IPS DF 6.9 (cell line): ENCODE results near the gene WDR36.
"Not testable (repeated sequence)": the region's sequence is repeated elsewhere in the genome, so short reads cannot be mapped to it uniquely, and the experiment has no call there.

Source experiments
- DNase-seq: peaks from one replicate; pipeline ENCODE4 v3.0.0-alpha.2; 2013; ENCODE audit warnings: low read depth, low spot score
- H3K27ac ChIP-seq: one replicate; pipeline ENCODE4 v1.5.1; 2013; ENCODE audit warnings: low read length, control low read depth
- H3K27me3 ChIP-seq: 2 replicates; pipeline ENCODE4 v1.6.1; 2013; ENCODE audit warnings: mild to moderate bottlenecking, low read length; ENCODE audit not compliant: control insufficient read depth, insufficient read depth
- H3K36me3 ChIP-seq: 2 replicates; pipeline ENCODE4 v1.6.1; 2013; ENCODE audit warnings: low read length; ENCODE audit not compliant: control insufficient read depth, insufficient read depth
- H3K4me1 ChIP-seq: 2 replicates; pipeline ENCODE4 v1.6.1; 2013; ENCODE audit warnings: low read length; ENCODE audit not compliant: control insufficient read depth, insufficient read depth
- H3K4me3 ChIP-seq: 2 replicates; pipeline ENCODE4 v1.5.1; 2013; ENCODE audit warnings: mild to moderate bottlenecking, low read length
- H3K9me3 ChIP-seq: 2 replicates; pipeline ENCODE4 v1.6.1; 2013; ENCODE audit warnings: low read length, inconsistent platforms; ENCODE audit not compliant: control insufficient read depth, insufficient read depth
- WGBS: extraction: QIAGEN DNeasy Blood & Tissue Kit; methylation state at CpG from one replicate; pipeline ENCODE4 v1.1.7; 2013; ENCODE audit warnings: mixed read lengths, missing lambda C conversion rate; ENCODE audit not compliant: insufficient read length, insufficient coverage; 5-methylcytosine and 5-hydroxymethylcytosine counted together

WDR36 gene

DNA sequence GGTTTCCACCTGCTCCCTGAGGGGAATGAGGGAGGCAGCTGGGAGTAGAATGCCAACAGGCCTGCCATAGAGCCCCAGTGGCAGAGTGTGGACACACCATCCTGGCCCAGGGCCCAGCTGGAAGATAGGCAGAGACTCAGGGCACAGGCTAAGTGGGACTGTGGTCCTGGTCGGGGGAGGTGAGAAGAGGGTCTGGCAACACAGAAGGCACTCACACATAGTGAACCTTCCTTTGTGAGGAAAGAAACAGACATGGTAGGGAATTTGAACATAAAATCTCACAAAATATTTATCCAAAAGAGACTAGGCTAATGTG is 41.2 kb downstream of the WDR36 start:
- WGBS = no CpG with 5 or more reads among the region's 1 CpG
- DNase-seq = no peak
- H3K27me3 ChIP-seq = no peaks in the 10 kb centered on the region
- no peaks in the 10 kb centered on the region for H3K9me3 ChIP-seq
- no peak overlapping the region for H3K4me3 ChIP-seq
- H3K4me1 ChIP-seq = peaks cover 7% of the 10 kb centered on the region; the same call in 1 of the 2 replicates
- H3K27ac ChIP-seq = no peak overlapping the region
- H3K36me3 ChIP-seq = no peaks in the 10 kb centered on the region

DNA sequence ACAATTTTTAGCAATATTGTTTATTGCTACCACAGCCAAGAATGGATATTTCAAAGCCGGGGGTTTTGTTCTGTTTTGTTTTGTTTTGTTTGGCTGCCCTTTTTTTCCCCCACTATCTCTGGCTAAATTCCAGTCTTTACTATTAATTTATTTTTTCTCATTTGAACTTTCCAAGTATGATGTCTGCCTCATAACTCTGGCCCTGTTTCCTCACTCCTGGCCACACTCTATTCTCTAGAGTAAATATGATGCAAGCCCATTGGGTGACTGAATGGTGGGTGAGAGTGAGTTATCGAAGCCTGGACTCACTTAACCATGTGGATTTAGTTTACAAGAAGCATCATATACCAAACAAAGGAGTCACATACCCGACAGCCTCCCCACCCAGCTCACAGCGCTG is 41.9 kb downstream of the WDR36 start:
- no CpG with 5 or more reads among the region's 4 CpGs for whole genome bisulfite sequencing
- Histone ChIP-seq H3K36me3 (no peaks in the 10 kb centered on the region), H3K27ac (no peak overlapping the region), H3K4me3 (no peak overlapping the region), H3K27me3 (no peaks in the 10 kb centered on the region), H3K4me1 (peaks cover 7% of the 10 kb centered on the region; the same call in 1 of the 2 replicates), H3K9me3 (no peaks in the 10 kb centered on the region)
- DNase-seq = no peak

- Histone ChIP-seq H3K4me3 (no peak overlapping the region), H3K4me1 (peaks cover 7% of the 10 kb centered on the region; the same call in 1 of the 2 replicates), H3K36me3 (no peaks in the 10 kb centered on the region), H3K27me3 (no peaks in the 10 kb centered on the region), H3K27ac (no peak overlapping the region), H3K9me3 (no peaks in the 10 kb centered on the region)
- no CpG with 5 or more reads among the region's 2 CpGs for WGBS
- no peak for DNase-seq
These were observed 42.7 kb downstream of the WDR36 start for GRCh38 chr5:111134864-111135263.

DNA sequence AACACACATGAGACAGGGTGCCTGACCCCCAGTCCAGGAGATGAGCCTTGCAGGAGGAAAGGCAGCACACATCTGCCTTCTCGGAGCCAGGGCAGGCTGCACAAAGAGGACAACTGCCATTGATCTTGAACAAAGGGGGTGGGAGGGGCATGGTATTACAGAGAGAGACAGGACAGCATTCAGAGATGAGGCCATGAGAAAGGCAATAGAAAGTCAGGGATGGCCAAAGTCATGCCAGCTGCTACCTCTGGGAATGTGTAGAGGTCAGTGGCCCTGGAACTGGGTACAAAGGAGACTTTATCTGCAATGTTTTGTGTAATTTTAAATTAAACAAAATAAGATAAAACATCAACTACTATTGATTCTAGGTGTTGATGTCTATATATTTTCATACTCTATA is 43.2 kb downstream of the WDR36 start:
- no peak for DNase-seq
- Histone ChIP-seq H3K9me3 (no peaks in the 10 kb centered on the region), H3K27ac (no peak overlapping the region), H3K27me3 (no peaks in the 10 kb centered on the region), H3K36me3 (no peaks in the 10 kb centered on the region), H3K4me3 (no peak overlapping the region), H3K4me1 (peaks cover 6% of the 10 kb centered on the region; the same call in 1 of the 2 replicates)
- no CpG with 5 or more reads among the region's 1 CpG for WGBS

DNA sequence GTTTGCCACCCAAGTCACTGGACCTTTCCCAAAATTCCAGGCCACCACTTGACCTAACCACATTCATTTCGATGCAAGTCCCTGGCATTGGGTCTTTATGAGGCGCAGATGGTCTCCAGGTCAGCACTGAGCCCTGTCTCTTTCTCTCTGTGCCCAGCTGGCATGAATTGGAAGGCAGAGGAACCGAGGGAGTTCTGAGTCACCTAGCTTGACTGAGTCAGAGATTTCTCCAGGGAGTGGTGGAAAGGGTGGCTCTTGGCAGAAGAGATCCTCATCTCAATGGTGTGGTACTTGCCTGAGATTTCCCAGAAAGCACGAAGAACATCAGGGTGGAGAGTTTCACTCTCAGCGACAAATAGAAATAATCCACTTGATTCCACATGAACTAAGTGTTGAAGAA is 43.8 kb downstream of the WDR36 start:
- no peaks in the 10 kb centered on the region for H3K27me3 ChIP-seq

DNA sequence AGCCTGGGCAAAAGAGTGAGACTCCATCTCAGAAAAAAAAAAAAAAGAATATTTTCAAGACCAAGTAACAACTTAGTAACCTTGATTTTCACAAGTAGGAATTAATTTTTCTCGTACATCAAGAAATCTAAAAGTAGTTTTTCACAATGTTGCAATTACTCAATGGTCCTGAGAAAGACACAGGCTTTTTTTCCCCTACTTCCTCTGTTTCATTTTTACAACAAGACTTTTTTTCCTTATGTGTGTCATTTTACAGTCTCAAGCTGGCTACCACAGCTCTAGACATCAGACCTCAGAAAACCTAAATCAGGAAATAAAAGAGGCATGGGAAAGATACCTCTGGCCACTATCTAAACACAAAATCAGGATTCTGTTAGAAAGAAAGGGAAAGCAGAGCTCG is 45.9 kb downstream of the WDR36 start:
- H3K4me3 ChIP-seq = no peak overlapping the region
- no peaks in the 10 kb centered on the region for H3K9me3 ChIP-seq
- no peaks in the 10 kb centered on the region for H3K27me3 ChIP-seq
- H3K27ac ChIP-seq = no peak overlapping the region
- peaks cover 6% of the 10 kb centered on the region; the same call in 1 of the 2 replicates for H3K4me1 ChIP-seq
- WGBS = no CpG with 5 or more reads among the region's 2 CpGs
- H3K36me3 ChIP-seq = no peaks in the 10 kb centered on the region
- DNase-seq = no peak

More for the DNA sequence above, 43.8 kb downstream of the WDR36 start:
- no peak for DNase-seq
- H3K4me1 ChIP-seq = peaks cover 6% of the 10 kb centered on the region; the same call in 1 of the 2 replicates
- WGBS = no CpG with 5 or more reads among the region's 5 CpGs
- no peaks in the 10 kb centered on the region for H3K9me3 ChIP-seq
- no peak overlapping the region for H3K4me3 ChIP-seq
- no peak overlapping the region for H3K27ac ChIP-seq
- H3K36me3 ChIP-seq = no peaks in the 10 kb centered on the region

DNA sequence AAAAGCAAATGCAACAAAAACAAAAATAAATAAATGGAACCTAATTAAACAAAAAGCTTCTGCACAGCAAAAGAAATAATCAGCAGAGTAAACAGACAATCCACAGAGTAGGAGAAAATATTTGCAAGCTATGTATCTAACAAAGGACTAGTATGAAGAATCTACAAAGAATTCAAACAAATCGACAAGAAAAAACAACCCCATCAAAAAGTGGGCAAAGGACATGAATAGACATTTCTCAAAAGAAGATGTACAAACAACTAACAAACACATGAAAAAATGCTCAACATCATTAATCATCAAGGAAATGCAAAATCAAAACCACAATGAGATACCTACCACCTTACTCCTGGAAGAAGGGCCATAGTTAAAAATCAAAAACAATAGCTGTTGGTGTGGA is 49.3 kb downstream of the WDR36 start:
- H3K27me3 ChIP-seq, H3K27ac ChIP-seq, H3K4me3 ChIP-seq, H3K4me1 ChIP-seq, H3K9me3 ChIP-seq, DNase-seq, H3K36me3 ChIP-seq: not testable (repeated sequence)
- WGBS = no CpG with 5 or more reads among the region's 1 CpG

GRCh38 chr5:111142932-111143331 is 50.8 kb downstream of the WDR36 start:
- Histone ChIP-seq H3K4me3 (no peak overlapping the region), H3K27me3 (no peaks in the 10 kb centered on the region), H3K4me1 (no peaks in the 10 kb centered on the region), H3K27ac (no peak overlapping the region), H3K36me3 (no peaks in the 10 kb centered on the region), H3K9me3 (no peaks in the 10 kb centered on the region)
- no peak for DNase-seq
- no CpG with 5 or more reads among the region's 4 CpGs for WGBS

DNA sequence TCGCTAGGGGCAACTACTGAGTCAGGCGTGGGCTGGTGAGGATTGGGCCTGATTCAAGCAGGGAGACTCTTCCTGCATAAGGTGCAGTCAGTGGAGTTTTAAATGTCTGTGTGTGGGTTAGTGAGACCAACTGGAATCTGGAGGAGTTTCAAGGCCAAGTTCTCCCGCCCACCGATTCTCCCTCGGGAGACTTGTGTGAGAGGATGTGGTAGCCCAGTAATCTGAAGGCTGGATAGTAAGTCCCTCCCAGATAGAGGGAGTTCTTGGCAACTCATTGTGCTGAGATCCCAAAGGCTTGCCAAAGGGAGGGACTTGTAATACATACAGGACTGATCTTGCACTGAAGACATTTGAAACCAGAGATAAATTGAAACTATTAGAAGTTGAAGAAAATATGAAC is 51.8 kb downstream of the WDR36 start:
- DNase-seq = no peak
- WGBS = no CpG with 5 or more reads among the region's 5 CpGs
- no peaks in the 10 kb centered on the region for H3K9me3 ChIP-seq
- H3K4me1 ChIP-seq = no peaks in the 10 kb centered on the region
- H3K27me3 ChIP-seq = no peaks in the 10 kb centered on the region
- no peak overlapping the region for H3K4me3 ChIP-seq
- no peaks in the 10 kb centered on the region for H3K36me3 ChIP-seq
- H3K27ac ChIP-seq = no peak overlapping the region

GRCh38 chr5:111144352-111144930 is 52.3 kb downstream of the WDR36 start:
- Histone ChIP-seq H3K36me3 (no peaks in the 10 kb centered on the region), H3K9me3 (no peaks in the 10 kb centered on the region), H3K27ac (no peak overlapping the region), H3K4me3 (no peak overlapping the region), H3K27me3 (no peaks in the 10 kb centered on the region), H3K4me1 (no peaks in the 10 kb centered on the region)
- DNase-seq = no peak
- no CpG with 5 or more reads among the region's 1 CpG for WGBS

GRCh38 chr5:111146053-111146452 is 53.9 kb downstream of the WDR36 start:
- no peaks in the 10 kb centered on the region for H3K4me1 ChIP-seq
- no peak overlapping the region for H3K4me3 ChIP-seq
- no peaks in the 10 kb centered on the region for H3K36me3 ChIP-seq
- no peak overlapping the region for H3K27ac ChIP-seq
- no CpG with 5 or more reads among the region's 2 CpGs for WGBS
- no peaks in the 10 kb centered on the region for H3K9me3 ChIP-seq
- no peaks in the 10 kb centered on the region for H3K27me3 ChIP-seq
- DNase-seq = no peak
